Retinal pigment epithelial cell (primary cell): ENCODE results near the gene PRG2.

Experiments used
- DNase-seq: peaks from one replicate; pipeline ENCODE4 v3.0.0-alpha.2; 2010; ENCODE audit warnings: low read depth
- H3K4me3 ChIP-seq: 2 replicates; pipeline ENCODE4 v1.5.1; 2011; ENCODE audit warnings: mild to moderate bottlenecking, low read length, control low read depth, moderate library complexity
- CTCF ChIP-seq: conservative IDR thresholded peaks from 2 replicates; pipeline ENCODE4 v1.5.1; 2011; ENCODE audit warnings: low read depth, low read length, control low read depth, inconsistent platforms

PRG2 gene

GRCh38 chr11:57425565-57426438 is 35.4 kb upstream of the PRG2 start:
- TF ChIP-seq CTCF, result no peak
- DNase-seq, result no peak
- H3K4me3 ChIP-seq, result no peak overlapping the region

- TF ChIP-seq CTCF, result no peak
- no peak overlapping the region for H3K4me3 ChIP-seq
- peak; percentile 94 for DNase-seq
These were observed 34.5 kb upstream of the PRG2 start for GRCh38 chr11:57424792-57425564.

- no peak for TF ChIP-seq CTCF
- DNase-seq, result no peak
- H3K4me3 ChIP-seq, result no peak overlapping the region
These were observed 33.8 kb upstream of the PRG2 start for GRCh38 chr11:57424137-57424791.

- no peak for TF ChIP-seq CTCF
- no peak for DNase-seq
- no peak overlapping the region for H3K4me3 ChIP-seq
These were observed 32.2 kb upstream of the PRG2 start for GRCh38 chr11:57422669-57423068.

GRCh38 chr11:57421805-57422204 is 31.4 kb upstream of the PRG2 start:
- no peak overlapping the region for H3K4me3 ChIP-seq
- TF ChIP-seq CTCF, result no peak
- no peak for DNase-seq

- H3K4me3 ChIP-seq, result no peak overlapping the region
- no peak for TF ChIP-seq CTCF
- no peak for DNase-seq
These were observed 30.6 kb upstream of the PRG2 start for GRCh38 chr11:57421066-57421465.
